Fibroblast of peridontal ligament (primary cell): ENCODE results near the gene SYMPK.

Source experiments
- DNase-seq: peaks from one replicate; pipeline ENCODE4 v3.0.0-alpha.2; 2010; ENCODE audit errors: extremely low read depth

The SYMPK gene

DNA sequence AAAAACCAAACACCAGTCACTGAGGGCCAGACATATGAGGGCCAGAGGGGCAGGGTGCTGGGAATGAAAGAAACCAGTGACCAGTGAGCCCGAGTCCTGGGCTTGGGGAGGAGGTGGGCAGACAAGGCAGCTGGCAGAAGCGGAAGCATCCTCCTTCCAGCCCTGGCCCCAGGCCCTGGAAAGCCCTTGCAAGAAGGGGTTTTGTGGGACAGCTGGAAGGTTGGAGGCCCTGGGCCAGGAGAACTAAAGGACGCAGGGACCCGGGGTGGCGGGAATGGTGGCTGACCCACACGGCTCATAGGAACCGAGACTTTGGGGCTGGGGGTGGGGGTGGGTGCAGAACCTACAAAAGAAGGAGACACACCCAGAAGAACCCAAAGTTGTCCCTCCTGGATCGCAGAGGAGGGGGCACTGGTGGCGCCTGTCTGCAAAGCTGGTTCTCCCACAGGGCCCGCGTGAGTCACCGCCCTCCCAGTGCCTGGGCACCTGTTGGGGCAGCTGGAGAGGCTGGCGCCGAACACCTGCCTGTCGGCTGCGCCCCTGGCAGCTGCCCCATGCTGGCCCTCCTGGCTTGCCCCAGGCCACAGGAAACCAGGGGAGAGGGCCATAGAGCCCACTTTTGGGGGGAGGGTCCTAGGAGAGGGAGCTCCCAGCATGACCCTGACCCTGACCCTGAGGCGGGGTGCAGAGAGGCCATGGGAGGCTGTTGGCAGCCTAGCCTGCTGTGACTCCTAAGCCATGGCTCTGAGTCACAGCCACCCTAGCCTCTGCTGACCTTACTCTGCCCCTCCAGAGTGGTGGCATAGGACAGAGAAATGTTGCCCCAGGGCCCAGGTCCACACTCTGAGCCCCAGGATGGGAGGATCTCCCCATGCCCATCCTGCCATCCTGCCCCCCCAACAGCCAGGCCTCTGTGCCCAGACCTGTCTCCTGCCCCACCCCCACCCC, 81.5 kb downstream of the SYMPK start:
- no peak for DNase-seq

DNA sequence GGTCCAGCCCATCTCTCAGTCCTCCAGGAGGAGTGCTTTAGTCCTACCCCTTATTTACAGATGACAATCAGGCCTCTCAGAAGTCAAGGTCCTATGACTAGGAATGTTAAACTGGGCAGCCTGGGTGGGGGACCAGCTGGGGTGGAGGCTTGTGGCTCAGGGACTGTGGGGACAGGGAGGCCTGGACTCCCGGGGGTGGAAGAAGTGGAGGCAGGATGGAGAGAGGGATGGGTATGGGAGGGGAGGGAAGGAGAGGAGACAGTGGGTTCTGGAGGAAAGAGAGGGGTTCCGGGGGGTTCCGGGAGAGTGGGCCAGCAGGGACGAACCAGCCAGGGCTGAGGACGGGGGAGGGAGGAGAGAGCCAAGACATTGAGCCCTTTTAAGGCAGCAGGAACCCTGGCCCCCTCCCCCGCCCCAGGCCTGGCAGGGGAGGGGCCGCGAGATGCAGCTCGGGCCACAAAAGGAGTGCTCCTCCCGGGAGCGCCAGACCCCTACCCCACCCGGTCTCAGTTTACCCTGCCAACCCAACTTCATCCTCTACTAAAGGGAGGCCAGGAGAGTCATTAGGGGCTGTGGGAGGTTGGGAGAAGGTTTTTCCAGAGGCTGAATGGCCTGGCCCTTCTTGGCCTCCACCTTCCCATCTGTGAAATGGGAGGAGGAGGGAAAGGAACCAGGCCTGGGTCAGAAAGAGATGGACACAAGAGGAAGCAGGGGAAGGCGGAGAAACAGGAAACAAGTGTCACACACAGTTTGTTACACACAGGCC, 82.3 kb downstream of the SYMPK start:
- DNase-seq, result no peak

DNA sequence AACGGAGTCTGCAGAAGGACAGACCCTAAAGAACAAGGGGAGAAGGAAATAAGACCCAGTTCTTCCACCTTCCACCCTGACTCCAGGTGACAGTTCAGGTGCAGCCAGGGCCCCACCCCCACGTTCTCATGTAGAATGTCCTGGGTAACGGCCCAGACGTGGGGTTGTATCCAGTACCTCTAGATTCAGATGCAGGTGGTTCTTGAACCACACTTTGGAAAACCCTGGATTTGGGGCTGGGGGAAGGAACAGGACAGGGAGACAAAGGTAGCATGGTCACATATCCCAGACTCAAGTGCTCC, 82.8 kb downstream of the SYMPK start:
- no peak for DNase-seq

DNA sequence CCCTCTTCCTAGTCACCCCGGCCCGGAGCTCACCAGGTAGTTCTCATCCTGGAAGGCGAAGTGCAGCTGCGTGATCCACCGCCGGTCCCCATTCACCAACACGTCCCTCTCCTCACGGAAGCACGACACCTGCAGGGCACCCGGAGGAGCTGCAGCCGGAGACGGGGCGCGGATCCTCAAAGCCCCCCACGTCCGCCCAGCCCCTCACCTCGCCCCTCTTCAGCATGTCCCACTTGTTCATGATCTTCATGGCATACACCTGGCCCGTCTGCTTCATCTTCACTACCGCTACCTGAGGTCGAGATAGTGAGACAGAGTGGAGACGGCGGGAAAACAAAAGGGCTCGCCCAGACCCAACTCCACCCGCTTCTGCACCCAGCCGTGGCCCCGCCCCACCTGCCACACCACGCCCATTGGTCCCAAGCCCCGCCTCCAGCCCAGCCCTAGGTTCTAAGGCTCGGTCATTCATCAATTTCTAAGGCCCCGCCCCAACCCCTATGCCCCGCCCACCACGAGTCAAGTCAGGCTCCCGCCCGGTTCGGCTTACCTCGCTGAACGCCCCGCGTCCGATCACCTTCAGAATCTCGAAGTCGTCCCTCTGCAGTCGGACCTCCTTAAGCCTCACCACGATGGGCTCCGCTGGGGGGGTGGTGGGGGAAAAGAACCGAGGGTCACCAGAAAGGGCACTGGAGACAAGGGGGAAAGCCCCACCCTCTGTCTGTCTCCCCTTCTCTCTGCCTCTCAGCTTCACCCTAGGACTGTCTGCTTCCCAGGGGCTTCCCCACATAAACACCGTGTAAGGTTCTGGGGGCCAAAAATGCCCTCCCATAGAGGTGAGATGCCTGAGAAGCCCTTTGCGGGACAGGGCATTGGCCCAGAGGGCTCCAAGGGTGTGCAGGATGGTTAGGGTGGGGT, 83.5 kb downstream of the SYMPK start:
- DNase-seq, result no peak

DNA sequence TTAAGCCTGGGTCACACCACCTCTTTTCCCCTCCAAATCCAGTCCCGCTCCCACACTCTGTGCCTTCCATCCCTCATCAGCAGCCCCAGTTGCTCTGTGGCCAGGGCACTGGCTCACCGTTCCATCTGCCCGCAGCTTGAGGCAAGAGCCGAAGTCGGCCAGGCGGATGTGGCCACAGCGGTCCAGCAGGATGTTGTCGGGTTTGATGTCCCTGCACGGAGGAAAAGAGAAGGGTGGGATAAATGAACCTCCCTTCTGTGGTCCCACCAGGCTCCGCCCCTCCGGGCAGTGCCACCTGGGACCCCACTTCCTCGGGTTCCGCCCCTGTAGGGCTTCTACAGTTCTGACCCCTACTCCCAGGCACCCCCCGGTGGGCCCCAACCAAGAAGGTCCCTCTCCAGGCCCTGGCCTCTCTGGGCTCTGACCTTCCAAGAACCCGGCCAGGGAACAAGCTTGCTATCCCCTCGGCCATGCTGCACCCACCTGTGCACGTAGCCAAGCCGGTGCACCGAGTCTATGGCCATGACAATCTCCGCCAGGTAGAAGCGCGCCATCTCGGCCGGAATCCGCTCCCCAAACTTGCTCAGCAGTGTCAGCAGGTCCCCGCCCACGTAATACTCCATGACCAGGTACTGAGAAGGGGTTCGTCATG, 84.8 kb downstream of the SYMPK start:
- no peak for DNase-seq

DNA sequence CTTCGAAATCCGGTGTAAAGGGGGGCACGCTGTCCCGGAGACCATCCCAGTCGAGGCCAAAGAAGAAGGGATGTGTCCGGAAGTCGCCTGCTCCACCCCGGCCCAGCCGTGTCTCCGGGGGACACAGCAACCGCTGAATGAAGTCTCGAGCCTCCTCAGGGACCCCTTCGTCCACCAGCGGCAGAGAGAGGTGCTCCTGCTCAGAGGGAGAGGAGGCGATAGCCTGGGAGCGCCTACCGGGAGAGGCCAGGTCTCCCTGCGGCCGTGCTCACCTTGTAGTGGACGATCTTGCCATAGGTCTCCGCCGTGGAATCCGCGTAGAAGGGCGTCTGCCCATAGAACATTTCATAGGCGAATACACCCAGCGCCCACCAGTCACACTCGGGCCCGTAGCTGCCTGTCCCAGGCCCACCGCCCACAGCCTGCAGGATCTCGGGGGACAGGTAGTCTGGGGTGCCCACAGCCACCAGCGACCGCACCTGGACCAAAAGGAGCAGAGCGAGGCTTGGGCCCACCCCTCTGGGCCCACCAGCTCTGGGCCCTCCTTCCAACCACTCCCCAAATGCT, 85.5 kb downstream of the SYMPK start:
- DNase-seq, result no peak

DNA sequence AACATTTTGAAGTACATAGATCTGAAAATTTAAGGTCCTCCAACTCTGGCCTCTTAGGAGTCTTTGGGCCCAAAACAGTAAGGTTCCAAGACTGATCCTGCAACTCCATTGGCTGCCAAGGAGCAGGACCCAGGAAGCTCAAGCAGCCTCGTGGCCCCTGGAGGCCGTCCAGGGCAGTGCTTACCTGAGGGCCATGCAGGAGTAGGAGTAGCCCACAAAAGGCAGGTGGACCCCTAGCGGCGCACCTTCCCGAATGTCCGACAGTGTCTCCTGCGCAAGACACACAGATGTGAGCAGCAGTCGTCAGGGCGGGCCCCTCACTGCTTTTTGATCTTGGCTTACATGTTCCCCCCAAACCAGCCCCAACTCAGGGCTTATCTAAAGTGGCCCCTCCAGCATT, 88.2 kb downstream of the SYMPK start:
- DNase-seq, result no peak

DNA sequence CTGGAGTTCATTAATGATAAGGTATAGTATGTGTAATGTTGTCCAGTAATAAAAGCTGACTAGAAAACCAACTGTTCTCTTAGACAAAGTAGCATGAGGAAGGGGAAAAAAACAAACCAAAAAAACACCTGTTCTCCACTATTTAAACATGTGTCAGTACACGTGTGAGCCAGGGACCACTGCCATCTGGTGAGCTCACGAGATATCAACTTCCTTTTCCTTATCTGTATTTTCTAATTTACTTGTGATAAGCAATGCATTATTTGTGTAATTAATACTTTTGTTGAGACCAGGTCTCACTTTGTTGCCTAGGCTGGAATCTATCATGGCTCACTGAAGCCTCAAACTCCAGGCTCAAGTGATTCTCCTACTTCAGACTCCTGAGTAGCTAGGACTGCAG, 89.6 kb downstream of the SYMPK start:
- no peak for DNase-seq

DNA sequence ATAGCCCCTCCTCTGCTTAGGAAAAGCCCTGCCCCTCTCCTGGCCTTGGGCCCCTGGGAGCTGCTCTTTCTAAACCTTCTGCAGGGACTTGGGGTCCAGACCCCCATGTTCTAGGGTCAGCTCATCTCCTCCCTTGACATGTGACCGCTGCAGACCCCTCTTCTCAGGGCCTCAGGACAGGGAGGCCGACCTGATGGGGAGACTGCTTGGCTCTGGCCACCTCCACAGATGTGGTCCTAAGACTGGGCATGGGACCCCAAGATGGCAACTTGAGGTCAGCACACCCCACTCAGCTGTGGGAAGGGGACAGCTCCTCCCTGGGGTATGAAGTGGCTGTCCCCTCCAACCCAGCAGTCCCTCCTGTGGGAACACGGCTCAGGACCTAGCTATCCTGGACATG, 90.0 kb downstream of the SYMPK start:
- DNase-seq, result no peak

DNA sequence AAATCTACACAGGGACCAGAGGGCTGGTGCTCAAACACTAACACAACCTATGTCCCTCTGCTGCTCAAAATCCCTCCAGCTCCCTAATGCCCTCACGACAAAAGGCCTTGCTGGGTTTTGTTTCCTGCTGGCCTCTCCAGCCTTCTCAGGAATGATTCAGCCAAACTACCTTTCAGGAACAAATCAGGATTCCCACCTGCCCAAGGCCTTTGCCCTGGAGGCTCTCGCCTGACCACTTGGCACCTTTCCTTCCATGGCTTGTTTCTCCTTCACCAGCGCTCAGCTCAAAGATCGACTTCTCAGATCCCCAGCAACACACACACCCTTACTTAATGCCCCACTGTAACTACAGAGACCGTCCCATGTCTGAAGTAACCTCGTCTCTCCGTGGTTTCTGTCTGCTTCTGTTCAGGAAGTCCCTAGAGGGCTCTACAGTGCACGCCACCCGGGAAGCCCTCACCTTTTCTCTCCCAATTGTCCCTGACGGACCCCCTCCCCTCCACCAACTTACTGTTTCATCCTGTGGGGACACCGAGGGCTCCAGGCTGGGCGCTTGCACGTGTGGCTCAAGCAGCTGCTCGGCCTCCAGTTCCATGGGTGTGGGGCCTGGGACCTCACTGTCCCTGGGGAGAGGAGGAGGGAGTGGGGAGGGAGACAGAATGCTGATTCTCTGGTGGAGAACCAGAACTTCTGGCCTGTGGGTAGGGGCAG, 90.7 kb downstream of the SYMPK start:
- DNase-seq, result no peak

DNA sequence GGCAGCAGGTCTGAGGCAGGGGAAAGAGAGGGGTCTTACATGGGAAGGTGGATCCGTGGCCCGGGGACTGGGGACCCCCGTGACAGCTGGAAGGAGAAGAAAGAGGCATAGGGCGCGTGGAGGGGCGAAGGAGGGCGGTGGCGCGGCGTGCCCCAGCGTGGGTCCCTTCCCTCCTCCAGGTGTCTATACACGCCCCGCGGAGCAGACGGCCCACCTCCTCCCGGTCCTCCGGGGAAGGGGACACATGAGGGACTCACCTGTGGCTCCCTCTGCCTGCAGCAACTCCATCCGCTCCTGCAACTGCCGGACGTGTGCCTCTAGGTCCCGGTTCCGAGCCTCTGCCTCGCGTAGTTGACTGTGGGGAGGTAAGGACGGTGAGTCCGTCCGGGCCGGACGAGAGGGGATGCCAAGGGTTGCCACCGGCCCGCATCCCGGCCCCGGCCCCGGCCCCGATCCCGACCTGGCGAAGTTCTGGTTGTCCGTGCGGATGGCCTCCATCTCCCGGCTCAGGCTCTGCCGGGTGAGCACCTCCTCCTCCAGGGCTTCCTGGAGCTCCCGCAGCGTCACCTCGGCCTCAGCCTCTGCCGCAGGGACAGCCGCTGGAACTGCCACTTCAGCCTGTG, 91.5 kb downstream of the SYMPK start:
- no peak for DNase-seq

DNA sequence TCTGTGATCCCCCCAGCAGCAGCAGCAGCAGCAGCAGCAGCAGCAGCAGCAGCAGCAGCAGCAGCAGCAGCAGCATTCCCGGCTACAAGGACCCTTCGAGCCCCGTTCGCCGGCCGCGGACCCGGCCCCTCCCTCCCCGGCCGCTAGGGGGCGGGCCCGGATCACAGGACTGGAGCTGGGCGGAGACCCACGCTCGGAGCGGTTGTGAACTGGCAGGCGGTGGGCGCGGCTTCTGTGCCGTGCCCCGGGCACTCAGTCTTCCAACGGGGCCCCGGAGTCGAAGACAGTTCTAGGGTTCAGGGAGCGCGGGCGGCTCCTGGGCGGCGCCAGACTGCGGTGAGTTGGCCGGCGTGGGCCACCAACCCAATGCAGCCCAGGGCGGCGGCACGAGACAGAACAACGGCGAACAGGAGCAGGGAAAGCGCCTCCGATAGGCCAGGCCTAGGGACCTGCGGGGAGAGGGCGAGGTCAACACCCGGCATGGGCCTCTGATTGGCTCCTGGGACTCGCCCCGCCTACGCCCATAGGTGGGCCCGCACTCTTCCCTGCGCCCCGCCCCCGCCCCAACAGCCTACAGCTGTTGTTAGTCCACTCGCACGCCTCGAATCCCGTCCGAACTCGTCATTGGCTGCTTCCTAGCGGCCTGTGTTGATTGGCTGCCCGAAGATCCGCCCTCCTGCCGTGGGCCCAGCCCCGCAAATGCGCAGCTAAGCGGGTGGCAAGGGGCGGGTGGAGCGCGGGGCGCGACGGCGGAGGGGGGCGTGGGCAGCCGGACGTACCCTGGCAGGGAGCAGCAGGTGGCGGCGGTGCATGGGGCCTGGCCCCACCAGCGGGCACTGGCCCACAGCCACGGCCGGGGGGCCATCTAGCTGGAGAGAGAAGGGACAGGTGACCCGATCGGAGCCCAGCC, 92.5 kb downstream of the SYMPK start:
- DNase-seq, result peak; percentile 96

DNA sequence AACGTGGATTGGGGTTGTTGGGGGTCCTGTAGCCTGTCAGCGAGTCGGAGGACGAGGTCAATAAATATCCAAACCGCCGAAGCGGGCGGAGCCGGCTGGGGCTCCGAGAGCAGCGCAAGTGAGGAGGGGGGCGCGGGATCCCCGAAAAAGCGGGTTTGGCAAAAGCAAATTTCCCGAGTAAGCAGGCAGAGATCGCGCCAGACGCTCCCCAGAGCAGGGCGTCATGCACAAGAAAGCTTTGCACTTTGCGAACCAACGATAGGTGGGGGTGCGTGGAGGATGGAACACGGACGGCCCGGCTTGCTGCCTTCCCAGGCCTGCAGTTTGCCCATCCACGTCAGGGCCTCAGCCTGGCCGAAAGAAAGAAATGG, 93.1 kb downstream of the SYMPK start:
- DNase-seq, result peak; percentile 37

DNA sequence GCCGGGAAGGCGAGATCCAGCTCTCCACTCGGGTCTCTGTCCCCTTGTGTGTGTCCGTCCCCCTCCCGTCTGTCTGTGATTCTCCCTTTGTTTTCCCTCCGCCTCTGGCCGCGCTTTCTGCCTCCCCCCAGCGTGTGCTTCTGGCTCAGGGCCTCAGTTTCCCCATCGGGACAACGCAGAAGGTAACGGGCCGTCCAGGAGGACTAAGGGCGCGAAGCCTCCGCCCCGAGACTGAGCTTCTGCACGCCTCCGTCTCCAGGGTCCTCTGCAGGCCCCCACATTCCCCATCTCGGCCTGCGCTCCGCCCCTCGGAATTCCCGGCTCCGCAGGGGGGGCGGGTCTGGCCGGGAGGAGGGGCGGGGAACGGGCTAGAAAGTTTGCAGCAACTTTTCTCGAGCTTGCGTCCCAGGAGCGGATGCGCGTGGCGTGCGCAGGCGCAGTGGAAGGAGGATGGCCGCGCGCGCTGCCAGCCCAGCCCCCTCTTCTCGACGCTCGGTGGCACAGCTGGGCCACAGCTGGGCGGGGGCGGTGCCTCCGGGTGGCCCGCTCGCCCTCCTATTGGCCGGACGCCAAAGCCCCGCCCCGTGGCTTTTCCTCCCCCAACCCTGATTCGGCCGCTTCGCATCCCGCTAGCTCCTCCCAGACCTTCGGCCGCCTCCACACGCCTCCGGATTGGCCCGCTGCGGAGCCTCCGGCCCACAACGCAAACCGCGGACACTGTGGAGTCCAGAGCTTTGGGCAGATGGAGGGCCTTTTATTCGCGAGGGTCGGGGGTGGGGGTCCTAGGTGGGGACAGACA, 93.8 kb downstream of the SYMPK start, which contains the start of gene SIX5:
SIX5 (minus strand) TSS at position 269 of the 799 bp plus-strand sequence. CDS start 408 bp downstream, outside the sequence.
- peak; percentile 96 for DNase-seq

DNA sequence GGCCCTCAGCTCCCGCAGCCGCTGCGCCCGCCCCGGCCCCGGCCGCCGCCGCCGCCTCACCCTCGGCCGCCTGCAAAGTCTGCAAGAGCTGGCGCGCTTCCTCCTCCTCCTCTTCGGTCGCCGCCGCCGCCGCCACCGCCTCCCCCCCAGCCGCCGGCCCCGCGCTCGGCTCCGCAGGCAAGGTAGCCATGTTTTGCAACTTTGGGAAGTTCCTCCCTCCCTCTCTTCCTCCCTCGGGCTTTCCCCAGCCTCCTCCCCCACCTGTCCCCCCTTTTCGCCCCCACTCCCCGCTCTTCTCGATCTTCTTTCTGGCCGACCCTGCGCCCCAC, 94.3 kb downstream of the SYMPK start:
- no peak for DNase-seq

DNA sequence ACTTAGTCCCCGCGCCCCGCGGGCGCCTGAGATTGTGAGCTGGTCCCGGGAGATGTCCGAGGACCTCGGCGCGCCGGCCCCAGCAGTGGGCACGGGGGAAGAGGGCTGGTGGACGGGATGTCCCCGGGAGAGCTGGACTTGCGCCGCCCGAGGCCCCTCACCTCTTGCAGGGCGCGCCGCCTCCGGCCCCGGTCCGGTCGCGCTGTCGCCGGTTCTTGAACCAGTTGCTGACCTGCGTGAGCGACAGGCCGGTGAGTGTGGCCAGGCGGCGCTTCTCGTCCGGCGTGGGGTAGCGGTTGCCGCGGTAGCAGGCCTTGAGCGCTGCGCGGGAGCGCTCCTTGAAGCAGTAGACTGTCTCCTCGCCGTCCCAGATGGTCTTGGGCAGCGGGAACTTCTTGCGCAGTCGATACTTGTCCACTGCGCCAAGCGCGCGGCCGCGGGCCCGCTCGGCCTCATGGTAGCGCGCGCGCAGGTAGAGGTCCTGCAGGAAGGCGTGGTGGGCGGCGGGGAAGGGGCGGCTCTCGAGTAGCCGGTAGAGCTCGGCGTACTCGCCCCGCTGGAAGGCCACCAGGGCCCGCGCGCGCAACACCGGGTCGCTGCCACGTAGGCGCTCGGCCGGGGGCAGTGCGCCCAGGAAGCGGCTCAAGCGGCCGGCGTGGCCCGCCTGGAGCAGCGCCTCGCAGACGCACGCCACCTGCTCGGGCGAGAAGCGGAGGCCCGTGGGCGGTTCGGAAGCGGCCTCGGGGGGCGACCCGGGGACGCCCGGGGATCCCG, 94.9 kb downstream of the SYMPK start:
- DNase-seq, result peak; percentile 59

DNA sequence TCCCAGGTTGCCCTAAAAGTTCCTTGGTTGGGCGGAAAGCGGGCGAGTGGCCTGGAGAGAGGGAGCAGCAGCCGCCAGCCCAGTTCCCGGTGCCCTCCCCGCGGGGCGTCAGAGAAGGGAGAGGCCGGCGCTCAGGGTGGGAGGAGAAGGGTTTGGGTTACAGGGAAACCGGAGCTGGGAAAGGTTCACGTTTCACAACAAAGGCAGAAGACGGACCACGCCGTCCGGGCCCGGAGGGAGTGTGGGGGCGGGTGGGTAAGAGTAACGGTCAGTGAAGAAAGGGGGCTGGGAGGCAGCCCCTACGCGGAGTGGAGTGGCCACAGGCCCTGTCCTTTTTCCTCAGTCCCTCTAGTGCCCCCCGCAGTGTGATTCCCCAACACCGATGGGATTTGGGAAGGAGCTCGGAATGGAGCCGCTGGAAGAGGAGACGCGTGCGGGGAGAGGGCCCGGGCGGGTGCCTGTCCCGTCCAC, 95.5 kb downstream of the SYMPK start:
- peak; percentile 83 for DNase-seq
